ENCODE data around the gene DPYD.
A peak's percentile ranks its signal among the peaks of the same experiment; 100 is the strongest.

Gene DPYD

DNA sequence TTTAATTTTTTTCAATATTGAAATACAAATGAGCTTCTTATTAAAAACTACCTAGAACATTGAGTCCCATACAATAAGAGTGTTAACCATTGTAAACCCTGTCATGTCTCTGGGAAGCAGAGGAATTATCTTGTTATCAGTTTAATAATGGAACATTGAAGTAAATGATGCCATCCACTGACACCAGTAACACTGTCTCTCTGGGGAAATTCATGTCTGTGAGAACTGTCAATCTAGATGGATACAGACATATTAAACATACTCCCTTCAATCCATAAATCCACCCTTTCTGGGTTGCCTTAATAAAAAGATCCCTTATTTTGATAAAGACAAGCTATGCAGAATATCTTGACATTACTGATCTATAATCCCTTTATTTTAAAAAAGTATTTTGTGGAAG lies 503.2 kb downstream of the DPYD start:
- DNase-seq: no peak

DNA sequence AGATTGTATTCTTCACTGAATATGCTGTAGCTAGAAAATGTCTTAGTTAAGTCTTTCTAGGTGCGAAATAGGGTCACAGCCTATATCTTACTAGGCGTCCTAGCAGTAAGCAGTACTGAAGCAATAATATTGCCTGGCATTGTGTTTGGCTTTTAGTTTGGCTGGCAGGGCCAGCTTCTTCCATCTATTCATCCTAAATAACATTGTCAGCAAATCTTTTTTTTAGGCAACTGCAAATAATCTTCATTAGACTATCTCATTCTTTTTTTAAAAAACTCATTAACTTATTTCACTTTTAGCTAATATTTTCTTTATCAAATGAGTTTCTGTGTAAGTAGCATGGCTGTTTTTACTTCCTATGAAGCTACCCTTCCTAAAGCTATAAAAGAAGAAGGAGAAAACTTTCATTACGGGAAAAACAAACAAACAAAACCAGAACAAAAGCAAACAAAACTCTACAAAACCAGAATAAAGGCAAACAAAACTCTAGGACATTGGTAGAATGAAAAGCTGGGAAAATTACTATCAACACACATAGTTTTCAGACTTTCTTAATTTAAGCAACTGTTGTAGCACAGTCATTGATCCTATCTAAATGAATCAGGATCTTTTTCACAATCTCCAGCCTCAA lies 506.0 kb downstream of the DPYD start:
- no peak for DNase-seq

DNA sequence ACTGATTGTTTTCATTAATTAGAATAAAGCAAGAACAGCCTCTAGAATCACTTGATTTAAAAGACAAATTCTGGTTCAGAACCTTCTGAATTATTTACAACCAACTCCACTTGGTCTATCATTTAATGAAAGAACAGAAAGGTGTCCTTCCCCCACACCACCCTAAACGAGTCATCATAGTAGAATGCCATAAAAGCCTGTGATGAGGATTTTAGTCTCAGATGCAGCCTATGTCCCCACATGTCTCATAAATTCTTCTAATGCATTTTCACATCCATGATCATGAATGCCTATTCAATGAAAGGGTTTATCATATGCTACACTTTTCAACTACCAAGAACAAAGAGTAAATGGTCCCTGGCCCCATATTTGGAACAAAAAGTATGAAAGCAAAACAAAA lies 508.1 kb downstream of the DPYD start:
- no peak for DNase-seq

DNA sequence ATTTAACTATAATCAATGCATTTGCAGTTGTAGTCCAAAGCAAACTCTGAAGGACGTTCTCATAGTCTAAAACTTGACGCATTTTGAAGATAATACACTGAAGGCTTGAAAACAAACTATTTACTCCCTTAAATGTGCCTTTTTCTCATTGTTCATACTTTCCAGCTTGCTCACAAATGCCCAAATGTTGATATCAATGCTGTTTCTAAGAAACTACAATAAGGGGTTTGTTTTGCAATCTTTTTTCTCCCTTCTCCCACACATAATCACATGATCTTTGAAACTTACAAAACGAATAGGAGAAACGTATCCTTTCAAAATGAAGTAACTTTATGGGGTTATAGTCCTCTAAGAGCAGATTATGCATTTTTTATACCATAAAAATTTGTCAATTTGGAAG lies 508.7 kb downstream of the DPYD start:
- DNase-seq: peak; percentile 44 to 50

DNA sequence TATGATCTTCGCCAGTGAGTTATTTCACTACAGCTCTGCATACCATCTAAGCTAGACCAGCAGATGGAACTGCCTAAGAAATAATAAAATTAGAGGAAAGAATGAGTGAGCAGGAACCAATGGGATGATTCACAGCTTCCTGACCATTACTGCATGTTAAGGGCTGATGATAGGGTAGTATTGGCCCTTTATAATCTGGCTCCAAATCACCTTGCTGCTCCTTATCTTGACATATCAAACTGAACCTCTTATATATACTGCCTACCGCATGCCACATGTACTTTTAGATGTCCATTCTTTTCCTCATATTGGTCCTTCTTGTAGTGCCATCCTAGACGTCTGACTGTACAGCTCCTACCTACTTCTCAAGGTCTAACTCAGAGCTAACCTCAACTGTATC lies 524.4 kb downstream of the DPYD start:
- DNase-seq: no peak

DNA sequence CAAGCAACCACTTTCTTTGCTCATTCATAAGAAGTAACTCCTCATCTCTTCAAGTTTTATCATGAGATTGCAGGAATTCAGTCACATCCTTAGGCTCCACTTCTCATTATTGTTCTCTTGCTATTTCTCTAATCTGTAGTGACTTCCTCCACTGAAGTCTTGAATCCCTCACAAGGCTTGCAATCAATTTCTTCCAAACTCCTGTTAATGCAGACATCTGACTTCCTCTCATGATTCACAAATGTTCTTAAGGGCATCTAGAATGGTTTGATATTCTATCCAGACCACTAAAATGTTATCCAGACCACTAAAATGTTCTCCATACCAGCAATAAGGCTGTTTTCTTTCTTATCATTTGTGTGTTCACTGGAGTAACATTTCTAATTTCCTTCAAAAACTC lies 528.1 kb downstream of the DPYD start:
- DNase-seq: no peak

DNA sequence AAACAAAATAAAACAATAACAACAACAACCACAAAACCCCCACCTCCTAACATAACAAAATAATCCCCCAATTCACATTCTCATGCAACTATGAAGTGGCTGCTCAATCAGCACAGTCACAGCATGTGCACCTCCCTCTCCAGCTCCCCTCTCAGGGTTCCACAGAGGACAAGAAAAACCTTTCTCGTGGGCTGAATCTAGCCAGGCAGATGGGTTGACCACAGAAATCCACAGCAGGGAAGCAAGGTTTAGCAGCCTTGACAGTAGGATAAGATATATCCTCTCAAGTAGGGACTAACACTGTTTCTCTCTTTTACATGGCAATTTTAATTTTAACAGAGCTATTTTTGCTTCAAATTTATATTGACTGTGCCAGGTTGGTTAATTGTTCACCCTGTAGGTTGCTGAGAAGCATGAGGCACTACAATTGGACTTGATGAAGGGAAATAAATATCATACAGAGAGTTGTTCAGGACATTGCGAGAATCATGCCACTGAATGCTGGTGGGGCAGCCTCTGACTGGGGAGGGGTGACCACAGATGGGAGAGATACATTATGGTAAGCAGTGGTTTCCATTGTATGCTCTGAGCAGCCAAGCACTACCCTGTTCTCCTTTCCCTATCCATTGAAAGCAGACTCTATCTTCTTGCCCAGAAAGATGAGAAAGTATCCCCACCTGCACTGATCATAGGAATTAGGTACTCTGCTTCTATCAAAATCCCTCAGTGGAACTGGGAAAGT lies 535.1 kb downstream of the DPYD start:
- no peak for DNase-seq

DNA sequence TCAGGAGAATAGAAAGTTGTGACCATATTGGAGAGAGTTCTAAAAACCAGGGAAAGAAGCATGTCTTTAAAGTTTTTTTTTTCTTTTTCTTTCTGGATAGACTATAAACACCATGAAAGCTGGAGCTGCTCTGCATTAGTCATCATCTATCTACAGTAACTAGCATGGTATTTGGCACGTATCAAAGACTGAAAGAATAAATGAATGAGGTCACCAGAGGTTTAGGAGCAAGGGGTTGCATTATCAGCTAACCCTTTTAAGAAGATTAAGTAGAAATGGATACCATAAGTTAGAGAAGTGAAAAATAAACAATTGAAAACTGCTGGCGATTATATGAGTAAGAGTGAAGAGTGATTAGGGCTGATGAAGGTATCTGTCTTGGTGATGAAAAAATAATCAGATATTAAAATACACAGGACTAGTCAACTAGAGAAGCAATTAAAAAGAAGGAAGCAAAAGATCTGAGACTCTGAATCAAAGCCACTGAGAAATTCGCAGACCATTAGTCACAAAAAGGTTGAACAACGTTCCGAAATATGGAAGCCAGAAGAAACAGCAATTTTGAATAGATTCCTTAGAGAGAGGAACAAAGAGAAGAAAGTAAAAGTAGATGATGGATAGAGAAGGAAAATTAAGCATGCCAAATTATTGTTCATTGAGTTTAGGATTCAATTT lies 536.4 kb downstream of the DPYD start:
- DNase-seq: no peak

DNA sequence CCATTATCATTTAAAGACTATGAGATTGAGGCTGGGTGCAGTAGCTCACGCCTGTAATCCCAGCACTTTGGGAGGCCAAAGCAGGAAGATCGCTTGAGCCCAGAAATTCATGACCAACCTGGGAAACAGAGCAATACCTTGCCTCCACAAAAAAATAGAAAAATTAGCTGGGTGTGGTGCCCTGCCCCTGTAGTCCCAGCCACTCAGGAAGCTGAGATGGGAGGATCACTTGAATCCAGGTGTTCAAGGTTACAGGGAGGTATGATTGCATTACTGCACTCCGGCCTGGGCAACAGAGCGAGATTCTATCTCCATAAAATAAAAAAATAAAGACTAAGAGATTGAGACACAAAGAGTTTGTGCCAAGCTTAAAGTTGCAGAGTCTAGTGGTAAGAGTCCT lies 537.0 kb downstream of the DPYD start:
- no peak for DNase-seq

DNA sequence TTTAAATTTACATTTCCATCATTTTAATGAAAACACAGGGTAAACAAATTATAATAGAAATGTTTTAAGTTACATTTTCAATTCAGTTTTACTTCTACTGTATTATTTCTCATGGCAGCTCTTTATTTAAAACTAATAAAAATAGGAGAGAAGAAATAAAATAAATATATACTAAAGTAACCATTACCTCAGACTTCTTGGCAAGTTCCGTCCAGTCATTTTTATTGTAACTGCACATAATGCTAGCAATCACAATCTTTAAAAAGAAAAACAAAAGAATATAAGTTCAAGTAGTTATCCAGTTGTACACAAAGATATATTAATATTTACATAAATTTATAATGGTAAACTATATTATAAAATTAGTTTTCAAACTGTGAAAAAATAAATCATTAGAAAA lies 538.6 kb downstream of the DPYD start:
- DNase-seq: no peak

DNA sequence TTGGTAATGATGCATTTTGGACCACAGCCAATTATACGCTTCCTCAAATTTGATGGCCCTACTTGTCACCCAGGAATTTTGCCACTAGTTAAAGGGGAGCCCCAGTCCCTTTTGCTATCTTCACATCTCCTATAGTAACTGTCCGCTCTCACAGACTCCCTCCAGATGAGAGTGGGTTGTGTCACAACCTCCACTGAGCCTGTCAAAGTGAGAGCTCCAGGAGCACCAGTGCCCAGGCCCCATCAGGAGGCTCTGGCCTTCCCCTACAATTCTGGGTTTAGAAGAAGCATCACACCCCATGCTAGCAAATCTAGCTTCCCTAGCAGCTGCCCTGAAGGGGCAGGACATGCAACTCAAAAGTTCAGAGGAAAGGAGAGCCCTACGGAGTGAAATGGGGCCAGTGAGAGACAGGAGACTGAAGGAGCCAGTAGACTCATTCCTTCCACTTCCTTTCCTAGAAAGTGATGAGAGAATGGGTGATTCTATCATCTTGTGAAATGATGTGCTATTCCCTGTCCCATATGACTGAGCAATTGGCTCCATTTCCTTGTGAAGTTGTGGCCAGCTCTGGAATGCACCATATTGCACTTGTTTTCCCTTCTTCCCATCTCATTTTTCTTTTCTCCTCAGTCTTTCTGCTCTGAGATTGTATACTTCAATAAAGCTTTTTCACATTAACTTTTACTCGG lies 541.3 kb downstream of the DPYD start:
- DNase-seq: peak; percentile 4 to 11

DNA sequence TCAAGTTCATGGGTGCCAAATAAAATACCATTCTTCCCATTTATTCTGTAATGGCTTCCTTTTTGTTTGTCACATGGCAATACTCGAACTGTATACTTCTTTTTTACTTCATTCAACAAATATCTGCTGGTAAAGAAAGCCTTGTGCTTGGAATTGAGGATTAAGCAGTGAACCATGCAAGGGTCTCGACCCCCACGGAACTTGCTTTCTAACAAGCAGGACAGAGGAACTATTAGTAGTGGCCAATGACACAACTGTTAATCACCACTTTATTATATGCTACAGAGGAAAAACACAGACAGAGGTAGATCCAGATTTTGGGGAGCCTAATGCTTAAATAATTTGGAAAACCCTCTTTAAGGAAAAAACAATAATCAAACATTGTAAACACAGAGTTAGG lies 542.2 kb downstream of the DPYD start:
- no peak for DNase-seq

DNA sequence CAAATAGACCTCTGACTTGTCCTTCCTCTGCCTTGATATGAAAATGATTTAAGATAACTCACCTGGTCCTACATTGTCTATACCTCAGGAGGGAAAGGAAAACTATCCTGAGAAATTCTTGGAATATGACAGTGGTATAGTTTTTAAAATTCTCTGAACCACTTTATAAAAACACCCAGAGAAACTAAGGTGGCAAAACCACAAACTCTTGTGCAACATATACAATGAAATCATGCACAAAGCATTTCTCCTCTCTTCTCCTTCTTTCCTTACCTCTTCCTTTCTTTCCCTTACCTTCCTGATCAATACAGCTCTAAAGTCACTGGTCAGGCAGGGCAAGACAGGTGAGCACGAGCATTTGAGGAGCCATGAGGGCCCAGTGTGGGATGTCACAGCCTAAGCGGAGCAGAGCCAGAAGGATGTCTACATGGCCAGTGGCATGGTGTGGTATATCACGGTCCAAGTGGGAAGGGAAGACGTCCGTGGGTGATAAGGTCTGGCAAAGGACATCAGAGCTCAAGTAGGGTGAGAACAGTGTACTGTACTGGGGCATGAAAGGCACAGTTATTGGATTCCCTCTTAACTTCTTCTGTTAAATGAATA lies 543.3 kb downstream of the DPYD start:
- DNase-seq: no peak

DNA sequence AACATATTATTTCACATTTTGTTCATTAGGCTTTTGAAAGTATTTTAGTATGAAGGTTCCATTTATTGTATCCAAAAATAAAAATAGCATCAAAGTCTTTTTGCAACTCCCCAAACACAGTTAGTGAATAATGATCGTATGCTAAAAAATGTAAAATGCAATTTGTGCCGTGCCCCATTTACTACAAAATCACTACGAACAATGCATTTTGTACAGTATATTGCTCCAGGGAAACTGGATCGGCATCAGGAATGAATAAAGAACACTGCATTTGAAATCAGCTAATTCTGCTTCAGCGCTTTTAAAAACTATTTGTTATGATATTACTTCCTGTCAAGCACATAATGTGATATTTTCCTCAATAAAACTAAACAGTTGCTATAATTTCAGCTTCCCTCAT lies 547.8 kb downstream of the DPYD start:
- no peak for DNase-seq

DNA sequence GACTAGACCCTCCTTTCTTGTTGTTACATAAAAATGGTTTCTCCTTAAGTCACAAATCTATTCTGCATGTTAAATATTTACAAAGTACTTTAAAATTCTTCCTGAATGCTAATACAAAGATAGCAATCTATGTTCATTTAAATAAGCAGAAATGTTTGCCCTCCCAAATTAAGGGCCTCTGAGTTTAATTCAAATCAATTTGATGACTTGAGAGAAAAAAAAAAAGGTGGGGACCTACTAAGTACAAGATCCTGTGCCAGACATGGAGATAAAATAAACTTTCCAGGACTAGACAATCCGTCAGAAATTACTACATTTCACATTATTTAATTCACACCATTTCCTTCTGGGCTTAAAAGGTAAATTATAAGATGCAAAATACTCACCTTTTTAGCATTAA lies 548.3 kb downstream of the DPYD start:
- DNase-seq: no peak

DNA sequence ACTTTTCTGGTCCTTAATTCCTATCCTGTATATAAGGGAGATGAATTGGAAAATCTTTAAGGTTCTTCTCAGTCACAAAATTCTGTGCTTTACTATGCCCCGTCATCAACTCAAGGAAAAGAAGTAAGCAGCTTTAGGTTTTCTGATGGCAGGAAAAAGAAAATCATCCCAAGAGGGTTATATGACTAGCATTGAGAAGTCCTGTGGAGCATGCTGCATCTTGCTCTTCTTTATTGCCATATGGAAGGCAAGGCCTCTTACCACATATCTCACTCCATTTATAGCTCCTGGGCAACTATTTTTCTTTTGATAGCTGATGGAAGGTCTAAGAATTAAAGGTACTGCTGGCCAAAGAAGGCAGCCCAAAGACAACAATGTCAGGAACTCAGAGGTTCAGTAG lies 552.5 kb downstream of the DPYD start:
- DNase-seq: no peak

DNA sequence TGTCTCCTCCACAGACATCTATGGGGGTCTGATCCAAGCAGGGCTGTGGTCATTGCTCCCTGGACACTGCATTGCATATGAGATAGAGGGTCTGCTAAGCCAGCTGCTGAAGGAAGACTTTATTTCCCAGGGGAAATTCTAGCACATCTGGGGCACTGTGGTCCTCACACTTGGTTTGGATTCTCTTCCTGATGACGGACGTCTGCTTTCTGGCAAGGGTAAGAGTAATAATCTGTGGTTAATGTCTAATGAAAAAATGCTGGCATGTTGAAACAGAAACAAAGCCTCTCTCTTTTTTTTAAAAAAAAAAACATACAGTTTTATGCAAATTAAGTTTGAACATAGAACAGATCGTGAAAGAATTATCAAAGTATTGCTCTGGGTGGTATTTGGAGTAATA lies 553.9 kb downstream of the DPYD start:
- no peak for DNase-seq

DNA sequence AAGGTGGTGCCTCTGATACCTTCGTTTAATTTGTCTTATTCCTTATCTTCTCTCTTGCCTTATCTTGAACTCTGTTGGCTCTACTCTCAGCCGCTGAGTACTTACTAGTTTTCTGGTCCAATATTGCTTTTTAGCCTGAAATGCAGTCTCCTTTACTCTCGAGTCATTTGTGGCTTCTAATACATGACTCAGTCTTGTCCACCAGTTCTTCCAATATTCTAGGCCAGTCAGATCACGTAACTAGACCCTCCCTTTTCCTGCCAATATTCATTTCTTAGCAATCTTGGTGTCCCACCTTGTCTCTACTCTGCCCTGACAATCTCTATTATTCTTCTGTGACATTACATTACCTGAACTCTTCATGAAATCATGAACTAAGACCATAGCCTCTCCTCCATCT lies 555.8 kb downstream of the DPYD start:
- no peak for DNase-seq

DNA sequence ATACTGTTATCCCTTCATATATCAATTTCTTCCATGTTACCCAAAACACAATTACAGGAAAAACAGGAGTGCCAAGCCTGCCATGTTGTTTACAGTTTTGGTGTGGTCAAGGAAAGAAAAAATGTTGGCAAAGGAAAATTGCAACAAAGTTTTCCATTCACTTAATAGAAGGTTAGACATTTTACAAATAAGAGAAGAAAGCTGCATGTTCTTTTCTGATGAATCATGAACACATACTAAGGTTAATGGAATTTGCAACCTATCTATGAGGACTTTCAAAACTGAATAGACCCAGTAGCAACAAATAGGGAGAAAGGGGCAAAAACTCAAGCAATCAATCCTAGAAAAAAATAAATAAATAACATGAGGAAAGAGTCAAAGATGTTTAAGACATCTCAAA lies 556.7 kb downstream of the DPYD start:
- DNase-seq: no peak

DNA sequence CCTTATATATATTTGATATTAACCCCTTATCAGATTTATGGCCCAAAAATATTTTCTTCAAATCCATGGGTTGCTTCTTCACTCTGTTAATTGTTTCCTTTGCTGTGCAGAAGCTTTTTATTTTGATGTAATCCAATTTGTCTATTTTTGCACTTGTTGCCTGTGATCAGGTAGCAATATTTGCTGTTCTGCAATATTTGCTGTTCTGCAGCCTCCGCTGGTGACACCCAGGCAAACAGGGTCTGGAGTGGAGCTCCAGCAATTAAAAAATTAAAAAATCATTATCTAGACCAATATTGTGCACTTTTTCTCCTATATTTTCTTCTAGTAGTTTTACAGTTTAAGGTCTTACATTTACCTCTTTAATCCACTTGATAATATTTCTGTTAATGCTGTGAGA lies 564.5 kb downstream of the DPYD start:
- no peak for DNase-seq

DNA sequence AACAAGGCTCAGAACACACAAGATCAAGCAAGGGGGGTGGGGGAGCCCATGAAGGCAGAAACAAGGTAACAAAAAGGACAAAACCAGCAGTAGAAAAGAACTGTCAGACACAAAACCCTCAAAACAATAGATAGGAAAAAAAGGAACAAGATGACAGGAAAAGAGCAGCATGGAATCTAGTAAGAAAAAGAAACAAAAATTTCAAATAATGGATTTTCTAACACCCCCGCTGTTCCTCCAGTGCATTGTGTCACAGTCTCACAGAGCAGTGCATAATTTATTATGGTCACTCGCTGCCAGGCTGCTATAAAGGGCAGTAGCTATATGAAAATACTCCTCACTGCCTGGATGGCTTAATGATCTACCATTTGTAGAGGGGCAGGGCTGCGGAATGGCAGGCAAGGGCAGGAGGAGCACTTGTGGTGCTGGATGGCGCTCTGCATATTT lies 567.9 kb downstream of the DPYD start:
- no peak for DNase-seq

DNA sequence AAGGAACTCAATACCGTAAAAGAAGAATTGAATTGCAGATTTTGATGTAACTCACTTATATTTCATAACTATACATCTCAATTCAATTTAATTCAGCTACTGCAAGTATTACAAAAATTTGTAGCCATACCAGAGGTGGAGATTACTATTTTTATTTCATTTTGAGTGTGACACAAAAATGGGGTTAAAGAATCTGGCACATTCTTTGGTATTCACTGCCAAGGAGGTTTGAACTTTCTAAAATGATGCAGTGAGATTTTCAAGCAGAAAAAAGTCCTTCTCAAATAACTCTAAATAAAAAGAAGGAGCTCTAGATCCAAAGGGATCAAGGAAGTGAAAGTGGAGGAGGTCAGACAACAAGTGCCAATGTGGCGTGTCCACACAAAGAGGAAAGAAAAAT lies 569.0 kb downstream of the DPYD start:
- peak in 1 of 2 donors; percentile 10 for DNase-seq

DNA sequence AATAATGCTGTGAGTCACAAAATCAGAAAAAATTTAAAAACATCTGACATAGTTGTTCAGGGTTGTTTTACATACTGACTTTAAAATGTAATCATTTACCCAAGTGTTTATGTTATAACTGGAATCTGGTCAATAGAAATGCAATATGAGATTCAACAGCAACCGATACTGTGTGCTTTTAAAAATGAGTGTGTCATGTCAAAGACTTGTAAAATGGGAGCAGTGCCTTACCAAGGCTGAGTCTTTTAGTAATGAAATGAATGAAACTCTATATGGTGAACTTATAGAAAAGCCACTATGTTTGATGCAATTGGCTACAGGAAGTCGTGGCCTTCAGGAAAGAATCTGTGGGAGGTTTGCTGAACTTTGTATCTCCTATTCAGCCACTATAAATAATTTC lies 570.2 kb downstream of the DPYD start:
- peak; percentile 7 to 25 for DNase-seq

Measured in inflammatory macrophage treated with lipopolysaccharide for 1 hour (primary cell).